HCT116 (cell line): ENCODE results near the gene MMP15. TPM values are rescaled to one million over a fixed set of nuclear protein-coding genes. Genes with fewer than 3 reads are reported as not detected.

Source experiments
- ATAC-seq: fragments of 200-7000 bp; cut with Tn5 transposase; 2 replicates; pipeline ENCODE4 v1.9.1; 2020; ENCODE audit warnings: mild to moderate bottlenecking, moderate library complexity
- BruUV-seq: library from RNA; stranded (reverse); fragments of 400-500 nt; replicated peaks from 2 replicates; lab custom pipeline; 2021; lab: Mats Ljungman, UMichigan
- CTCF ChIA-PET: fragments of 300-600 bp; sonication (Branson Sonifier 250); formaldehyde crosslinking; loops from one replicate; lab custom pipeline; 2021; ENCODE audit warnings: antibody characterized with exemption; lab: Charles Lee
- POLR2A ChIA-PET: fragments of 300-600, 350-600 bp; sonication (Branson Sonifier 250); formaldehyde crosslinking; loops from one replicate; lab custom pipeline; 2021; ENCODE audit warnings: antibody characterized with exemption; lab: Charles Lee
- RAD21 ChIA-PET, 2 experiments: fragments of 300-600 bp; sonication (Branson Sonifier 250); formaldehyde crosslinking; loops; one replicate each; lab custom pipeline; 2023; ENCODE audit warnings: low total read pairs in 2 of 2; ENCODE audit not compliant: uncharacterized antibody in 2 of 2, unreplicated experiment in 2 of 2, low non-redundant PET in 1 of 2; lab: Charles Lee
- DNase-seq: peaks from one replicate; pipeline ENCODE4 v3.0.0-alpha.2; 2010; ENCODE audit warnings: low read depth, low spot score
- H2AFZ ChIP-seq: fragments of 200-600 bp; shearing (Covaris generic), sonication (generic); 2 replicates; pipeline ENCODE4 v1.6.1; 2017; ENCODE audit warnings: low read depth, mixed run types, mixed read lengths, antibody characterized with exemption, low read length; ENCODE audit not compliant: poor library complexity, severe bottlenecking
- H3K27ac ChIP-seq: 2 replicates; pipeline ENCODE4 v1.5.1; 2012; ENCODE audit warnings: low read depth, low read length
- H3K27me3 ChIP-seq: fragments of 200-600 bp; sonication (generic); 2 replicates; pipeline ENCODE4 v1.6.1; 2016; ENCODE audit warnings: mixed run types, low read length, mixed read lengths; ENCODE audit not compliant: insufficient read depth
- H3K36me3 ChIP-seq, 2 experiments: fragments of 200-500 bp in 1 of 2; fragments of 200-600 bp in 1 of 2; sonication (Bioruptor generic) in 1 of 2; sonication (generic) in 1 of 2; 2 replicates each; pipeline versions ENCODE4 v1.5.1 to v1.6.1; 2014 to 2016; ENCODE audit warnings: low read length in 2 of 2, inconsistent platforms in 1 of 2, mixed read lengths in 1 of 2, mixed run types in 1 of 2; ENCODE audit not compliant: insufficient read depth in 2 of 2, control insufficient read depth in 1 of 2
- H3K4me1 ChIP-seq, 2 experiments: fragments of 200-600 bp in 1 of 2; sonication (generic) in 1 of 2; 2 replicates each; pipeline versions ENCODE4 v1.5.1 to v1.6.1; 2012 to 2017; ENCODE audit warnings: low read length in 2 of 2, inconsistent platforms in 1 of 2, mild to moderate bottlenecking in 1 of 2, mixed read lengths in 1 of 2, mixed run types in 1 of 2, moderate library complexity in 1 of 2; ENCODE audit not compliant: insufficient read depth in 2 of 2, control insufficient read depth in 1 of 2
- H3K4me2 ChIP-seq: fragments of 200-600 bp; sonication (generic); 2 replicates; pipeline ENCODE4 v1.6.1; 2017; ENCODE audit warnings: mixed run types, low read length, mixed read lengths
- H3K4me3 ChIP-seq, 2 experiments: fragments of 200-600 bp in 1 of 2; sonication (generic) in 1 of 2; replicated peaks in 1 of 2; 2 replicates each; pipeline ENCODE4 v1.5.1; 2011 to 2016; ENCODE audit warnings: low read length in 2 of 2, control low read depth in 1 of 2, low read depth in 1 of 2, mild to moderate bottlenecking in 1 of 2, mixed read lengths in 1 of 2, mixed run types in 1 of 2
- H3K79me2 ChIP-seq: fragments of 200-600 bp; sonication (generic); 2 replicates; pipeline ENCODE4 v1.6.1; 2017; ENCODE audit warnings: mild to moderate bottlenecking, mixed run types, low read length, moderate library complexity, mixed read lengths; ENCODE audit not compliant: insufficient read depth
- H3K9ac ChIP-seq: fragments of 200-600 bp; sonication (generic); 2 replicates; pipeline ENCODE4 v1.6.1; 2016; ENCODE audit warnings: low read length, mixed read lengths
- H3K9me2 ChIP-seq: fragments of 200-600 bp; sonication (generic), shearing (Covaris generic); 2 replicates; pipeline ENCODE4 v1.6.1; 2017; ENCODE audit warnings: mixed run types, mild to moderate bottlenecking, moderate library complexity; ENCODE audit not compliant: insufficient read depth
- H3K9me3 ChIP-seq, 2 experiments: fragments of 200-500 bp in 1 of 2; fragments of 200-600 bp in 1 of 2; sonication (Bioruptor generic) in 1 of 2; sonication (generic) in 1 of 2; 2 replicates each; pipeline ENCODE4 v1.6.1; 2014 to 2017; ENCODE audit warnings: low read length in 2 of 2, mixed read lengths in 2 of 2, inconsistent platforms in 1 of 2, low read depth in 1 of 2, mild to moderate bottlenecking in 1 of 2, mixed run types in 1 of 2, moderate library complexity in 1 of 2; ENCODE audit not compliant: control insufficient read depth in 1 of 2, insufficient read depth in 1 of 2
- H4K20me1 ChIP-seq: fragments of 200-600 bp; sonication (generic), shearing (Covaris generic); 2 replicates; pipeline ENCODE4 v1.6.1; 2017; ENCODE audit warnings: mixed run types, mild to moderate bottlenecking, moderate library complexity; ENCODE audit not compliant: insufficient read depth
- ATF3 ChIP-seq: IDR thresholded peaks from 2 replicates; pipeline ENCODE4 v1.6.1; 2012
- CBX3 ChIP-seq: IDR thresholded peaks from 2 replicates; pipeline ENCODE4 v1.6.1; 2012; ENCODE audit warnings: low read depth
- ELF1 ChIP-seq: IDR thresholded peaks from 2 replicates; pipeline ENCODE4 v1.6.1; 2012; ENCODE audit warnings: low read depth, borderline replicate concordance
- EZH2 ChIP-seq: fragments of 200-600 bp; sonication (generic); IDR thresholded peaks from 2 replicates; pipeline ENCODE4 v1.6.1; 2017; ENCODE audit warnings: antibody characterized with exemption, mixed run types
- EZH2phosphoT487 ChIP-seq: fragments of 200-600 bp; IDR thresholded peaks from 2 replicates; pipeline ENCODE4 v1.6.1; 2018; ENCODE audit warnings: antibody characterized with exemption, borderline replicate concordance
- POLR2AphosphoS5 ChIP-seq: IDR thresholded peaks from 2 replicates; pipeline ENCODE4 v1.6.1; 2011; ENCODE audit warnings: mild to moderate bottlenecking, low read depth, low read length, moderate library complexity
- REST ChIP-seq: IDR thresholded peaks from 2 replicates; pipeline ENCODE4 v1.6.1; 2012; ENCODE audit warnings: low read depth
- SIN3A ChIP-seq: IDR thresholded peaks from 2 replicates; pipeline ENCODE4 v1.6.1; 2012; ENCODE audit warnings: low read depth
- SP1 ChIP-seq: IDR thresholded peaks from 2 replicates; pipeline ENCODE4 v1.6.1; 2012; ENCODE audit warnings: low read depth
- SRF ChIP-seq: IDR thresholded peaks from 2 replicates; pipeline ENCODE4 v1.6.1; 2012; ENCODE audit warnings: low read depth
- TCF7L2 ChIP-seq: IDR thresholded peaks from 2 replicates; pipeline ENCODE4 v1.7.0; 2011; ENCODE audit warnings: borderline replicate concordance, inconsistent platforms; ENCODE audit not compliant: insufficient read depth, insufficient read length; ENCODE audit errors: extremely low read depth
- YY1 ChIP-seq: IDR thresholded peaks from 2 replicates; pipeline ENCODE4 v1.6.1; 2011; ENCODE audit warnings: low read length, low read depth, moderate library complexity, mild to moderate bottlenecking; ENCODE audit not compliant: insufficient replicate concordance; ENCODE audit errors: extremely low read depth
- ZBTB33 ChIP-seq: IDR thresholded peaks from 2 replicates; pipeline ENCODE4 v1.6.1; 2011; ENCODE audit warnings: mild to moderate bottlenecking, low read length, moderate library complexity; ENCODE audit not compliant: insufficient replicate concordance; ENCODE audit errors: extremely low read depth
- ZFX ChIP-seq: fragments of 450-650 bp; IDR thresholded peaks from 2 replicates; pipeline ENCODE4 v1.6.1; 2017
- intact Hi-C: fragments of 100-400 bp; cut with micrococcal nuclease; formaldehyde crosslinking; loops from 2 replicates; pipeline ENCODE4 v1.10.0; 2022
- total RNA-seq: library from RNA; stranded (reverse); gene quantifications from one replicate; pipeline ENCODE4 v1.2.1, GENCODE V29; 2021; ENCODE audit not compliant: unreplicated experiment

The MMP15 gene
- total RNA-seq, 1 experiment from 2014 or later = 38.5 TPM

- RAD21 ChIA-PET = no interaction called here
- intact Hi-C loops = no loop called here
- POLR2A ChIA-PET = no interaction called here
- H3K27ac ChIP-seq = no peak overlapping the region
- no peak for DNase-seq
- H3K9me2 ChIP-seq = no peaks in the 10 kb centered on the region
- BruUV-seq = no TSS peak
- peaks cover 0 to 4% of the 10 kb centered on the region in 2 experiments; a peak in 1 of 4 replicates for H3K4me1 ChIP-seq
- CTCF ChIA-PET = no interaction called here
- H3K79me2 ChIP-seq = no peaks in the 10 kb centered on the region
- TF ChIP-seq SIN3A (no peak), ATF3 (no peak), ZBTB33 (no peak), YY1 (no peak), ELF1 (no peak), SP1 (no peak), POLR2AphosphoS5 (no peak), EZH2 (no peak), EZH2phosphoT487 (no peak), TCF7L2 (no peak), ZFX (no peak), CBX3 (no peak), SRF (no peak), REST (no peak)
- TF ChIP-seq, all 23 proteins: peak for 0
- Histone ChIP-seq H2AFZ (no peak overlapping the region), H3K36me3 (no peaks in the 10 kb centered on the region), H3K4me2 (no peak overlapping the region), H3K27me3 (no peaks in the 10 kb centered on the region), H3K4me3 (no peak overlapping the region), H3K9ac (no peak overlapping the region), H3K9me3 (no peaks in the 10 kb centered on the region), H4K20me1 (no peaks in the 10 kb centered on the region)
- ATAC-seq = no peak
Observed at GRCh38 chr16:58087209-58087913, 61.8 kb downstream of the MMP15 start.
